DND-41 (cell line): ENCODE data around the gene TAF6.

ENCODE experiments used
- CTCF ChIP-seq: IDR thresholded peaks from 2 replicates; pipeline ENCODE4 v1.5.1; 2012; ENCODE audit warnings: borderline replicate concordance, low read length, moderate library complexity, mild to moderate bottlenecking; ENCODE audit not compliant: poor library complexity, severe bottlenecking; ENCODE audit errors: extremely low read depth
- EZH2 ChIP-seq: IDR thresholded peaks from 3 replicates; pipeline ENCODE4 v1.6.1; 2012; ENCODE audit warnings: borderline replicate concordance, low read depth, mild to moderate bottlenecking, moderate library complexity, low read length, inconsistent platforms; ENCODE audit not compliant: severe bottlenecking

GRCh38 chr7:100124301-100125230 lies 5.4 kb upstream of the TAF6 start:
- TF ChIP-seq CTCF (no peak), EZH2 (no peak)
